HepG2 (cell line): ENCODE measurements around the gene CACNA1C.

Experiments used
- ARNT ChIP-seq: fragments of 450-650 bp; IDR thresholded peaks from 2 replicates; pipeline ENCODE4 v1.6.1; 2017
- ATAD3A ChIP-seq: sonication (generic); formaldehyde crosslinking; IDR thresholded peaks from 2 replicates; pipeline ENCODE4 v1.4.0; 2020; ENCODE audit warnings: missing genetic modification reagents
- CHD4 ChIP-seq: fragments of 200-600 bp; sonication (generic); IDR thresholded peaks from 2 replicates; pipeline ENCODE4 v1.7.0; 2017; ENCODE audit warnings: mild to moderate bottlenecking, low read length, borderline replicate concordance
- GMEB1 ChIP-seq: sonication (generic); formaldehyde crosslinking; IDR thresholded peaks from 2 replicates; pipeline ENCODE4 v1.5.1; 2020; ENCODE audit warnings: missing genetic modification reagents, mild to moderate bottlenecking, borderline replicate concordance
- NFYB ChIP-seq: sonication (generic); formaldehyde crosslinking; IDR thresholded peaks from 2 replicates; pipeline ENCODE4 v1.4.0; 2020; ENCODE audit warnings: missing genetic modification reagents
- NR2C2 ChIP-seq: sonication (generic); formaldehyde crosslinking; IDR thresholded peaks from 2 replicates; pipeline ENCODE4 v1.4.0; 2020; ENCODE audit warnings: missing genetic modification reagents, mild to moderate bottlenecking, moderate library complexity, borderline replicate concordance
- RAD21 ChIP-seq: fragments of 450-650 bp; formaldehyde crosslinking; IDR thresholded peaks from 2 replicates; pipeline ENCODE4 v1.5.0; 2020; ENCODE audit warnings: mild to moderate bottlenecking
- TARDBP ChIP-seq: sonication (generic); formaldehyde crosslinking; IDR thresholded peaks from 2 replicates; pipeline ENCODE4 v1.8.0; 2022; ENCODE audit warnings: mild to moderate bottlenecking, missing genetic modification reagents
- ZNF512 ChIP-seq: sonication (generic); formaldehyde crosslinking; IDR thresholded peaks from 2 replicates; pipeline ENCODE4 v1.4.0; 2020; ENCODE audit warnings: mild to moderate bottlenecking, missing genetic modification reagents
- TF ChIP-seq, protein P1 (sequence below), 2 experiments: sonication (generic) in 1 of 2; formaldehyde crosslinking in 1 of 2; IDR thresholded peaks; 2 replicates each; pipeline versions ENCODE4 v1.4.0 to v1.6.1; 2018 to 2020; ENCODE audit warnings: missing genetic modification reagents in 2 of 2, borderline replicate concordance in 1 of 2, low read depth in 1 of 2, mild to moderate bottlenecking in 1 of 2, missing biosample characterization in 1 of 2
- TF ChIP-seq, protein P2 (sequence below): IDR thresholded peaks from 2 replicates; pipeline ENCODE4 v1.6.1; 2016

- TF ChIP-seq, protein P1, sequence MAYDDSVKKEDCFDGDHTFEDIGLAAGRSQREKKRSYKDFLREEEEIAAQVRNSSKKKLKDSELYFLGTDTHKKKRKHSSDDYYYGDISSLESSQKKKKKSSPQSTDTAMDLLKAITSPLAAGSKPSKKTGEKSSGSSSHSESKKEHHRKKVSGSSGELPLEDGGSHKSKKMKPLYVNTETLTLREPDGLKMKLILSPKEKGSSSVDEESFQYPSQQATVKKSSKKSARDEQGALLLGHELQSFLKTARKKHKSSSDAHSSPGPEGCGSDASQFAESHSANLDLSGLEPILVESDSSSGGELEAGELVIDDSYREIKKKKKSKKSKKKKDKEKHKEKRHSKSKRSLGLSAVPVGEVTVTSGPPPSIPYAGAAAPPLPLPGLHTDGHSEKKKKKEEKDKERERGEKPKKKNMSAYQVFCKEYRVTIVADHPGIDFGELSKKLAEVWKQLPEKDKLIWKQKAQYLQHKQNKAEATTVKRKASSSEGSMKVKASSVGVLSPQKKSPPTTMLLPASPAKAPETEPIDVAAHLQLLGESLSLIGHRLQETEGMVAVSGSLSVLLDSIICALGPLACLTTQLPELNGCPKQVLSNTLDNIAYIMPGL (CRISPR knock-in tag; IDR thresholded peaks at IDR 0.05; ENCODE audit: borderline replicate concordance in 1 of 2, low read depth in 1 of 2): no peak
- TF ChIP-seq, protein P2, sequence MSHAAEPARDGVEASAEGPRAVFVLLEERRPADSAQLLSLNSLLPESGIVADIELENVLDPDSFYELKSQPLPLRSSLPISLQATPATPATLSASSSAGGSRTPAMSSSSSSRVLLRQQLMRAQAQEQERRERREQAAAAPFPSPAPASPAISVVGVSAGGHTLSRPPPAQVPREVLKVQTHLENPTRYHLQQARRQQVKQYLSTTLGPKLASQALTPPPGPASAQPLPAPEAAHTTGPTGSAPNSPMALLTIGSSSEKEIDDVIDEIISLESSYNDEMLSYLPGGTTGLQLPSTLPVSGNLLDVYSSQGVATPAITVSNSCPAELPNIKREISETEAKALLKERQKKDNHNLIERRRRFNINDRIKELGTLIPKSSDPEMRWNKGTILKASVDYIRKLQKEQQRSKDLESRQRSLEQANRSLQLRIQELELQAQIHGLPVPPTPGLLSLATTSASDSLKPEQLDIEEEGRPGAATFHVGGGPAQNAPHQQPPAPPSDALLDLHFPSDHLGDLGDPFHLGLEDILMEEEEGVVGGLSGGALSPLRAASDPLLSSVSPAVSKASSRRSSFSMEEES (CRISPR knock-in tag): no peak
- TF ChIP-seq GMEB1 (no peak), CHD4 (no peak), ARNT (no peak), RAD21 (CRISPR knock-in tag) (no peak), ATAD3A (CRISPR knock-in tag) (no peak), ZNF512 (CRISPR knock-in tag) (no peak), TARDBP (CRISPR knock-in tag) (no peak), NFYB (CRISPR knock-in tag) (no peak), NR2C2 (CRISPR knock-in tag) (no peak)
These were observed 585.7 kb downstream of the CACNA1C start for GRCh38 chr12:2638273-2639019.
